Measurements from ENCODE around the gene GLOD4.
"Not testable (repeated sequence)": the region's sequence is repeated elsewhere in the genome, so short reads cannot be mapped to it uniquely, and the experiment has no call there.

The GLOD4 gene

DNA sequence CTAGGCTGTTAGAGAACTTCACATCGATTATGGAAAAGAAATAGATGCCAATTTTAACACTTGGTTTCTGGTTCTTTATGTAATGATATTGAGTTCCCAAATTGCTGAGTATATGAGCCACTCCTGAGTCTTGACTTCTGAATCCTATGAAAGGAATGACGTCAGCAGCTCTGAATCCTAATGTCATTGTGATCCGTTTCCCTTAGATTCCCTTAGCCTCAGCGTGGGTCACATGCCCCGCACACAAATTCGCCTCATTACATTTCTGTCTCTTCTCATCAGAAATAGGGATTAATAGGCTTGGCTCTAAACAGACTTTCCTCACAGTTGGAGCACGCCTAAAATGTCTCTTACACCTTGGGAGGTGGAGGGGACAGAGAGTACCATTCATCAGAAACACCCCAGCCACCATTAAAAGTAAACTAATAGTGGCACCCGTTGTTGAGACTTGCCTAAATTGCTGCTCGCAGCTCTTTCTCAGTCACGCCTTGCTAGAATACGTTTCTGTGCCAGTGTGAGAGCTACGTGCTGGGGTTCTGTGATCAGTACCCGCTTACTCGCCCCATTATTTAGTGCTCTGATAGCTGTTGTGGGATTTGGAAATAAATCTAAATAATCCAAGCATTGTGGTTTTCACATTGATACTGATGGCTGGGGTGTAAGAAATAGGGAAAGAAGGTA lies 7.2 kb upstream of the GLOD4 start:
- TF ChIP-seq, protein P1, sequence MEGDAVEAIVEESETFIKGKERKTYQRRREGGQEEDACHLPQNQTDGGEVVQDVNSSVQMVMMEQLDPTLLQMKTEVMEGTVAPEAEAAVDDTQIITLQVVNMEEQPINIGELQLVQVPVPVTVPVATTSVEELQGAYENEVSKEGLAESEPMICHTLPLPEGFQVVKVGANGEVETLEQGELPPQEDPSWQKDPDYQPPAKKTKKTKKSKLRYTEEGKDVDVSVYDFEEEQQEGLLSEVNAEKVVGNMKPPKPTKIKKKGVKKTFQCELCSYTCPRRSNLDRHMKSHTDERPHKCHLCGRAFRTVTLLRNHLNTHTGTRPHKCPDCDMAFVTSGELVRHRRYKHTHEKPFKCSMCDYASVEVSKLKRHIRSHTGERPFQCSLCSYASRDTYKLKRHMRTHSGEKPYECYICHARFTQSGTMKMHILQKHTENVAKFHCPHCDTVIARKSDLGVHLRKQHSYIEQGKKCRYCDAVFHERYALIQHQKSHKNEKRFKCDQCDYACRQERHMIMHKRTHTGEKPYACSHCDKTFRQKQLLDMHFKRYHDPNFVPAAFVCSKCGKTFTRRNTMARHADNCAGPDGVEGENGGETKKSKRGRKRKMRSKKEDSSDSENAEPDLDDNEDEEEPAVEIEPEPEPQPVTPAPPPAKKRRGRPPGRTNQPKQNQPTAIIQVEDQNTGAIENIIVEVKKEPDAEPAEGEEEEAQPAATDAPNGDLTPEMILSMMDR (IDR thresholded peaks at IDR 0.05; ENCODE audit: control insufficient read depth, insufficient read depth, low read depth, low read length, missing control alignments) = no peak
- no peak for DNase-seq (ENCODE audit: low read depth)
- H3K4me3 ChIP-seq (ENCODE audit: control insufficient read depth, low read depth, low read length) = no peak overlapping the region

DNA sequence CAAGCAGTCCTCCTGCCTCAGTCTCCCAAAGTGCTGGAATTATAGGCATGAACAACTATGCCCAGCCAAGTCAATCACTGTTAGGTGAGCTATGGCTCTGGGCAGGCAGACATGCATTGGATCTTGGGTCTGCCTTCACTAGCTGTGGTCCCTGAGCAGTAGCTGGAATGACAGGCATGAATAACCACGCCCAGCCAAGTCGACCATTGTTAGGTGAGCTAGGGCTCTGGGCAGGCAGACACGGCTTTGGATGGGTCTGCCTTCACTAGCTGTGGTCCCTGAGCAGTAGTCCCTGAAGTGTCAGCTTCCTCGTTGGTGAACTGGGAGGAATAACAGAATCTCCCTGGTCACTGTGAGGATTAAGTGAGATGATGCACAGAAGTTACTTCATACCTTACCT lies 6.5 kb upstream of the GLOD4 start:
- H3K4me3 ChIP-seq (ENCODE audit: control insufficient read depth, low read depth, low read length) = no peak overlapping the region
- DNase-seq (ENCODE audit: low read depth) = no peak
- TF ChIP-seq, protein P1 (IDR thresholded peaks at IDR 0.05; ENCODE audit: control insufficient read depth, insufficient read depth, low read depth, low read length, missing control alignments) = no peak

GRCh38 chr17:787641-788221 lies 5.7 kb upstream of the GLOD4 start:
- DNase-seq (ENCODE audit: low read depth) = no peak
- TF ChIP-seq, protein P1 (IDR thresholded peaks at IDR 0.05; ENCODE audit: control insufficient read depth, insufficient read depth, low read depth, low read length, missing control alignments) = no peak
- no peak overlapping the region for H3K4me3 ChIP-seq (ENCODE audit: control insufficient read depth, low read depth, low read length)

DNA sequence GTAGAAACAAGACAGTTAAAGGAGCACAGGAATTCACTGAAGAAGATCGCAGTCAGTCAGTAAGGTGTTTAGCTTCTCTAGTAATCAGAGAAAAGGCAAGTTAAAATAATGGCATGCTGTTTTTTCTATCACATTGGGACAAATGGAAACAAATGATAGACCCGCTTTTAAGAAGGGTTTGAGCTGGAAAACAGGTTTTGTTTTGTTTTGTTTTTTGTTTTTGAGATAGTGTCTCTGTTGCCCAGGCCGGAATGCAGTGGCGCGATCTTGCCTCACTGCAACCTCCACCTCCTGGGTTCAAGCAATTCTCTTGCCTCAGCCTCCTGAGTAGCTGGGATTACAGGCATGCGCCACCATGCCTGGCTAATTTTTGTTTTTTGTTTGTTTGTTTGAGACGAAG lies 3.8 kb upstream of the GLOD4 start:
- not testable (repeated sequence) for H3K4me3 ChIP-seq (ENCODE audit: control insufficient read depth, low read depth, low read length); DNase-seq (ENCODE audit: low read depth)

DNA sequence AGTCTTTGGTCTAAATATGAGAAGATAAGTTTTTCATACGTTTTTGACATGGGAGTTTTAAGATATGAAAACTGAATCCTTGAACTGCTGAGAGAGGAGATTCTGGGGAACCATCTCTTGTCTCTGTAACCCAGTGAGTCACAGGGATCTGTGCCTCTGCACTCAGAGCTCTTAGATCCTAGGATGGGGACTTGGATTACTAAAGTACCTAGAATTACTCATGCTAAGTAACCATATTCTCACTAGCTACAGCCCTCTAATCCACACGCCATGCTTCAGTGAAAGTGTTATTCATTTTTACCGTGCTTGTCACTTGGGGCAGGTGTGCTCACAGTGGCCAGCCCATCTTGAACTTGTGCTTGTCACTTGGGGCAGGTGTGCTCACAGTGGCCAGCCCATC lies 2.1 kb upstream of the GLOD4 start:
- TF ChIP-seq, protein P1 (IDR thresholded peaks at IDR 0.05; ENCODE audit: control insufficient read depth, insufficient read depth, low read depth, low read length, missing control alignments) = no peak
- H3K4me3 ChIP-seq (ENCODE audit: control insufficient read depth, low read depth, low read length) = no peak overlapping the region
- DNase-seq (ENCODE audit: low read depth) = no peak

GRCh38 chr17:778096-778495 lies 4.0 kb downstream of the GLOD4 start:
- H3K4me3 ChIP-seq (ENCODE audit: control insufficient read depth, low read depth, low read length) = no peak overlapping the region
- TF ChIP-seq, protein P1 (IDR thresholded peaks at IDR 0.05; ENCODE audit: control insufficient read depth, insufficient read depth, low read depth, low read length, missing control alignments) = no peak
- DNase-seq (ENCODE audit: low read depth) = no peak

DNA sequence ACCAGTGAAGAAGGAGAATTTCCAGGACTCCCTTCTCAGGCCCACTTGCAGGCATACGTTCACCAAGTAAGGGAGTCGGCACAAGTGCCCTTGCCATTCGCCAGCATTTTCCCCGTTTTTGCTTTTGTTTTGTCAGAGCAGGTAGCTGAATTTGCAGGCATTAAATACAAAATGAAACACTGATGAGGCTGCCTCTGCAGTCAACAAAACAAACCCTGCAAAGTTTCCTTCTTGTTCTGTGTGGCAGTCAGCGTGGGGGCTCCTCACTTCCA lies 7.8 kb downstream of the GLOD4 start:
- H3K4me3 ChIP-seq (ENCODE audit: control insufficient read depth, low read depth, low read length) = no peak overlapping the region
- TF ChIP-seq, protein P1 (IDR thresholded peaks at IDR 0.05; ENCODE audit: control insufficient read depth, insufficient read depth, low read depth, low read length, missing control alignments) = no peak
- DNase-seq (ENCODE audit: low read depth) = no peak

Measured in AG09309 (cell line).